Measurements from ENCODE around the gene KRTAP4-4. TPM values are rescaled to one million over a fixed set of nuclear protein-coding genes. Genes with fewer than 3 reads are reported as not detected.

KRTAP4-4 gene
- total and polyA plus RNA-seq, 2 of the 8 experiments (the other 6 are each of a cell fraction or from before 2014, with no cell fraction given) = not detected

- no peak within 1 kb of the TSS for H4K91ac ChIP-seq (replicated peaks; ENCODE audit: insufficient read length, low read length)
- no peak within 1 kb of the TSS for H2BK20ac ChIP-seq (ENCODE audit: low read length)
- H3K27ac ChIP-seq (ENCODE audit: low read depth, low read length) = no peak within 1 kb of the TSS
- no peak within 1 kb of the TSS for H3K23ac ChIP-seq (ENCODE audit: insufficient read length)
- no peak within 1 kb of the TSS for H3K4ac ChIP-seq (replicated peaks; ENCODE audit: insufficient read length, low read depth, low read length)
- H2BK12ac ChIP-seq (ENCODE audit: low read depth, low read length) = no peak within 1 kb of the TSS
- H3K4me2 ChIP-seq (ENCODE audit: insufficient read depth in 1 of 2, low read depth in 2 of 2, low read length in 2 of 2) = no peak within 1 kb of the TSS
- no peak within 1 kb of the TSS for H2BK15ac ChIP-seq (ENCODE audit: low read length)
- H2AFZ ChIP-seq (ENCODE audit: low read length) = no peak within 1 kb of the TSS
- ChIA-PET POLR2A (ENCODE audit: partially characterized antibody) (no interaction called here), CTCF (ENCODE audit: partially characterized antibody) (interaction anchor here (0.9 kb wide), 2 partner anchors 9 to 26 kb away, joined by 3 read pairs; no protein-coding TSS in a partner anchor)
- no peaks in the 10 kb centered on the region for H3K79me2 ChIP-seq (ENCODE audit: control insufficient read depth in 1 of 2, insufficient read depth in 2 of 2, low read length in 2 of 2)
- no peak within 1 kb of the TSS for H2AK5ac ChIP-seq (ENCODE audit: low read depth, low read length)
- H3K9ac ChIP-seq (replicated peaks in 1 of 4; ENCODE audit: extremely low read depth in 1 of 4, low read depth in 3 of 4, low read length in 3 of 4) = no peak within 1 kb of the TSS
- no peak within 1 kb of the TSS for H3K4me3 ChIP-seq (ENCODE audit: extremely low read depth in 1 of 4, insufficient read depth in 2 of 4, low read depth in 3 of 4, low read length in 4 of 4)
- no peaks in the 10 kb centered on the region for H3K36me3 ChIP-seq (ENCODE audit: control insufficient read depth in 2 of 4, insufficient read depth in 4 of 4, low read length in 3 of 4)
- H4K20me1 ChIP-seq (replicated peaks in 1 of 2; ENCODE audit: control insufficient read depth in 1 of 2, insufficient read depth in 2 of 2, low read length in 2 of 2) = no peaks in the 10 kb centered on the region
- no peaks in the 10 kb centered on the region for H3K27me3 ChIP-seq (replicated peaks in 1 of 4; ENCODE audit: control insufficient read depth in 3 of 4, extremely low read depth in 1 of 4, insufficient read depth in 3 of 4, low read length in 3 of 4)
- H3K56ac ChIP-seq (replicated peaks; ENCODE audit: insufficient read length, low read depth, low read length) = no peak within 1 kb of the TSS
- DNase-seq (ENCODE audit: low read depth in 1 of 2, low spot score in 2 of 2) (no peak), FAIRE-seq (no peak)
- no peak within 1 kb of the TSS for H4K8ac ChIP-seq (ENCODE audit: extremely low read depth, insufficient read depth, low read length)
- H3K14ac ChIP-seq (ENCODE audit: insufficient read length) = no peak within 1 kb of the TSS
- 50% methylated on average over 2 of the region's 2 CpGs; no CpG with 5 or more reads in 1 of the 2 experiments for whole genome bisulfite sequencing, 2 experiments (ENCODE audit: extremely low coverage in 1 of 2, insufficient coverage in 1 of 2, insufficient read length in 1 of 2, insufficient replicate concordance in 2 of 2, low coverage in 1 of 2, low lambda C conversion rate in 2 of 2, missing lambda C conversion rate in 1 of 2)
- no peaks in the 10 kb centered on the region for H3K79me1 ChIP-seq (ENCODE audit: low read depth, low read length)
- H2BK120ac ChIP-seq (replicated peaks; ENCODE audit: low read depth, low read length) = no peak within 1 kb of the TSS
- no peaks in the 10 kb centered on the region for H3K9me3 ChIP-seq (ENCODE audit: insufficient read depth in 2 of 2, low read depth in 1 of 2, low read length in 1 of 2)
- H2BK5ac ChIP-seq (ENCODE audit: low read depth, low read length) = no peak within 1 kb of the TSS
- H3K4me1 ChIP-seq (replicated peaks in 1 of 4; ENCODE audit: control insufficient read depth in 3 of 4, insufficient read depth in 4 of 4, low read length in 3 of 4) = no peaks in the 10 kb centered on the region
- H4K5ac ChIP-seq (ENCODE audit: insufficient read length, low read depth, low read length) = no peak within 1 kb of the TSS
- H3K18ac ChIP-seq (ENCODE audit: extremely low read depth, low read length) = no peak within 1 kb of the TSS
- no peak for TF ChIP-seq ATF2 (IDR thresholded peaks at IDR 0.05; ENCODE audit: low read length)
- H3K23me2 ChIP-seq (ENCODE audit: low read depth, low read length) = peaks cover 2% of the 10 kb centered on the region; the same call in 1 of the 2 replicates
Observed at GRCh38 chr17:41149652-41149985, 10.9 kb downstream of the KRTAP4-4 start, which contains the start of gene KRTAP4-5. KRTAP4-5 (minus strand) TSS chr17:41149825; CDS start chr17:41149767, 58 bp downstream.

All from H1 (cell line).